B cell (primary cell): ENCODE results near the gene FKBP10. TPM values are rescaled to one million over a fixed set of nuclear protein-coding genes. Genes with fewer than 3 reads are reported as not detected.
A peak's percentile ranks its signal among the peaks of the same experiment; 100 is the strongest.

Source experiments
- ATAC-seq: fragments of 200-7000 bp; cut with Tn5 transposase; one replicate; pipeline ENCODE4 v1.10.0; 2021; ENCODE audit warnings: low read depth, mild to moderate bottlenecking, moderate number of reproducible peaks, moderate library complexity
- CTCF ChIA-PET: fragments of 350-600 bp; sonication (Branson Sonifier 250); formaldehyde crosslinking; loops from one replicate; lab custom pipeline; 2021; ENCODE audit warnings: antibody characterized with exemption, inconsistent platforms; lab: Charles Lee
- POLR2A ChIA-PET: fragments of 350-600 bp; sonication (Branson Sonifier 250); formaldehyde crosslinking; loops from one replicate; lab custom pipeline; 2021; ENCODE audit warnings: antibody characterized with exemption; lab: Charles Lee
- DNase-seq: peaks from one replicate; pipeline ENCODE4 v3.0.0; 2013
- H2AFZ ChIP-seq: 2 replicates; pipeline ENCODE4 v1.6.1; 2012; ENCODE audit warnings: mild to moderate bottlenecking, low read depth, low read length; ENCODE audit not compliant: insufficient read depth, poor library complexity, severe bottlenecking
- H3K27ac ChIP-seq, 2 donors: 1 replicate in 1 of 2; 2 replicates in 1 of 2; pipeline ENCODE4 v1.5.1; 2012 to 2013; ENCODE audit warnings: low read length in 2 of 2, mild to moderate bottlenecking in 2 of 2, moderate library complexity in 1 of 2
- H3K27me3 ChIP-seq, 4 experiments: fragments of 200-600 bp in 1 of 4; sonication (generic) in 1 of 4; replicated peaks in 1 of 4; 1 replicate in 2 of 4; 2 replicates in 2 of 4; pipeline versions ENCODE4 v1.6.1 to v1.7.0; 2013 to 2016; ENCODE audit warnings: low read length in 3 of 4, mild to moderate bottlenecking in 2 of 4, mixed read lengths in 1 of 4, moderate library complexity in 1 of 4; ENCODE audit not compliant: insufficient read depth in 4 of 4, control insufficient read depth in 3 of 4; ENCODE audit errors: control extremely low read depth in 1 of 4
- H3K36me3 ChIP-seq, 2 experiments: replicated peaks in 1 of 2; 1 replicate in 1 of 2; 2 replicates in 1 of 2; pipeline versions ENCODE4 v1.6.1 to v1.7.1; 2013; ENCODE audit warnings: low read length in 1 of 2; ENCODE audit not compliant: insufficient read depth in 2 of 2, control insufficient read depth in 1 of 2; ENCODE audit errors: control extremely low read depth in 1 of 2, extremely low read depth in 1 of 2
- H3K4me1 ChIP-seq, 2 donors: fragments of 200-600 bp in 1 of 2; sonication (generic) in 1 of 2; 1 replicate in 1 of 2; 2 replicates in 1 of 2; pipeline versions ENCODE4 v1.5.1 to v1.6.1; 2013 to 2017; ENCODE audit warnings: low read length in 2 of 2; ENCODE audit not compliant: control insufficient read depth in 2 of 2, insufficient read depth in 2 of 2
- H3K4me2 ChIP-seq: replicated peaks from 2 replicates; pipeline ENCODE3; 2012; ENCODE audit warnings: mild to moderate bottlenecking, low read depth, low read length; ENCODE audit not compliant: poor library complexity, severe bottlenecking
- H3K4me3 ChIP-seq, 5 experiments: fragments of 200-600 bp in 1 of 5; sonication (generic) in 1 of 5; 1 replicate in 3 of 5; 2 replicates in 2 of 5; pipeline versions ENCODE4 v1.5.1 to v1.7.0; 2011 to 2016; ENCODE audit warnings: low read length in 4 of 5, mild to moderate bottlenecking in 4 of 5, low read depth in 2 of 5, control low read depth in 1 of 5, moderate library complexity in 1 of 5; ENCODE audit not compliant: insufficient read depth in 1 of 5; ENCODE audit errors: control extremely low read depth in 1 of 5, extremely low read depth in 1 of 5
- H3K79me2 ChIP-seq: fragments of 200-600 bp; sonication (generic); one replicate; pipeline ENCODE4 v1.6.0; 2016; ENCODE audit warnings: low read length; ENCODE audit not compliant: control insufficient read depth, insufficient read depth
- H3K9ac ChIP-seq: fragments of 200-600 bp; sonication (generic); 2 replicates; pipeline ENCODE4 v1.6.1; 2017; ENCODE audit warnings: mild to moderate bottlenecking, low read length, moderate library complexity
- H3K9me3 ChIP-seq, 3 donors: one replicate each; pipeline versions ENCODE4 v1.6.1 to v1.7.1; 2013; ENCODE audit warnings: low read length in 2 of 3; ENCODE audit not compliant: control insufficient read depth in 2 of 3, insufficient read depth in 1 of 3; ENCODE audit errors: control extremely low read depth in 1 of 3
- H4K20me1 ChIP-seq: 2 replicates; pipeline ENCODE4 v1.6.0; 2012; ENCODE audit warnings: mild to moderate bottlenecking, low read length; ENCODE audit not compliant: insufficient read depth, control insufficient read depth, poor library complexity, severe bottlenecking
- H3K27ac Mint-ChIP-seq: one replicate; pipeline ENCODE4 v1.8.0; 2021; ENCODE audit warnings: mixed read lengths
- H3K27me3 Mint-ChIP-seq: one replicate; pipeline ENCODE4 v1.8.0; 2021; ENCODE audit warnings: mixed read lengths
- H3K4me1 Mint-ChIP-seq: one replicate; pipeline ENCODE4 v1.8.0; 2021; ENCODE audit warnings: mixed read lengths
- H3K4me3 Mint-ChIP-seq: one replicate; pipeline ENCODE4 v1.8.0; 2021; ENCODE audit warnings: mixed read lengths
- H3K9me3 Mint-ChIP-seq: one replicate; pipeline ENCODE4 v1.8.0; 2022; ENCODE audit warnings: mixed read lengths; ENCODE audit not compliant: insufficient read depth
- CTCF ChIP-seq: fragments of 200-600 bp; IDR thresholded peaks from one replicate; pipeline ENCODE4 v1.8.0; 2022; ENCODE audit warnings: antibody characterized with exemption, mild to moderate bottlenecking
- EZH2 ChIP-seq: IDR thresholded peaks from 2 replicates; pipeline ENCODE4 v1.6.1; 2012; ENCODE audit warnings: borderline replicate concordance, low read depth, mild to moderate bottlenecking, moderate library complexity, low read length; ENCODE audit not compliant: insufficient read depth, poor library complexity, severe bottlenecking
- WGBS: methylation state at CpG from one replicate; pipeline ENCODE4 v1.1.5; 2013; ENCODE audit warnings: missing lambda C conversion rate; ENCODE audit not compliant: insufficient coverage; 5-methylcytosine and 5-hydroxymethylcytosine counted together
- intact Hi-C: fragments of 100-400 bp; cut with micrococcal nuclease; formaldehyde crosslinking; loops from one replicate; pipeline ENCODE4 v1.10.0; 2022
- polyA plus RNA-seq: library from polyadenylated mRNA; depleted of rRNA; stranded (reverse); fragments of >200 nt; gene quantifications from 2 replicates; pipeline ENCODE4 v1.2.3, GENCODE V29; 2012
- total RNA-seq, 2 donors: library from RNA; stranded (reverse); fragments of 120-200 nt in 1 of 2; gene quantifications; 1 replicate in 1 of 2; 2 replicates in 1 of 2; pipeline versions ENCODE4 v1.2.3 to v1.2.4, GENCODE V29; 2013 to 2022

Gene FKBP10
- total and polyA plus RNA-seq, 2 donors (not counting 1 experiment from before 2014, with no cell fraction given) = 0.21 to 0.34 TPM

- POLR2A ChIA-PET = no interaction called here
- Histone ChIP-seq H3K36me3 (no peaks in the 10 kb centered on the region), H3K27me3 (no peaks in the 10 kb centered on the region), H2AFZ (peak overlapping the region; percentile 5), H3K4me3 (no peak overlapping the region), H3K9ac (no peak overlapping the region), H3K4me1 (peaks cover 7 to 22% of the 10 kb centered on the region in 2 donors), H3K79me2 (no peaks in the 10 kb centered on the region), H3K27ac (no peak overlapping the region), H4K20me1 (no peaks in the 10 kb centered on the region), H3K4me2 (peak overlapping the region; percentile 24), H3K9me3 (no peaks in the 10 kb centered on the region)
- peak; percentile 99 for TF ChIP-seq CTCF
- no peak for TF ChIP-seq EZH2
- CTCF ChIA-PET = interaction anchor here (0.7 to 9.3 kb wide), 23 partner anchors 8 to 1381 kb away, joined by 3 to 100 read pairs (median 3); partner anchors contain the start of genes FKBP10, HAP1, JUP and KLHL11
- no peaks in the 10 kb centered on the region for H3K27me3 Mint-ChIP-seq
- DNase-seq = peak; percentile 84
- WGBS = 25% methylated on average over 8 of the region's 14 CpGs
- peaks cover 16% of the 10 kb centered on the region for H3K4me1 Mint-ChIP-seq
- peak overlapping the region; percentile 5 for H3K27ac Mint-ChIP-seq
- peak; percentile 86 for ATAC-seq
- no peaks in the 10 kb centered on the region for H3K9me3 Mint-ChIP-seq
- intact Hi-C loops = loop anchor here (1.0 kb wide), 4 partner anchors 10 to 84 kb away; partner anchors contain the start of genes JUP and P3H4
- H3K4me3 Mint-ChIP-seq = no peak overlapping the region
Observed at GRCh38 chr17:41801374-41802271, 11.2 kb upstream of the FKBP10 start.
